CD14-positive monocyte (primary cell): ENCODE results near the gene CFAP20DC. TPM values are rescaled to one million over a fixed set of nuclear protein-coding genes. Genes with fewer than 3 reads are reported as not detected.

ENCODE experiments used
- DNase-seq, 3 donors: peaks; one replicate each; pipeline ENCODE4 v3.0.0-alpha.2; 2011 to 2022
- H2AFZ ChIP-seq: 2 replicates; pipeline ENCODE4 v1.6.0; 2012; ENCODE audit warnings: mild to moderate bottlenecking, low read depth, low read length, inconsistent platforms; ENCODE audit not compliant: insufficient read depth, poor library complexity, severe bottlenecking
- H3K27ac ChIP-seq, 2 donors: 1 replicate in 1 of 2; 2 replicates in 1 of 2; pipeline ENCODE4 v1.5.1; 2012 to 2013; ENCODE audit warnings: low read length in 2 of 2, control low read depth in 1 of 2, inconsistent platforms in 1 of 2, low read depth in 1 of 2, mild to moderate bottlenecking in 1 of 2
- H3K27me3 ChIP-seq, 2 donors: one replicate each; pipeline versions ENCODE4 v1.6.0 to v1.6.1; 2011 to 2013; ENCODE audit warnings: low read length in 2 of 2; ENCODE audit not compliant: control insufficient read depth in 2 of 2, insufficient read depth in 2 of 2
- H3K36me3 ChIP-seq, 2 donors: replicated peaks in 1 of 2; 1 replicate in 1 of 2; 2 replicates in 1 of 2; pipeline versions ENCODE4 v1.5.1 to v1.6.1; 2012 to 2013; ENCODE audit warnings: low read length in 2 of 2, control low read depth in 1 of 2, inconsistent platforms in 1 of 2, mild to moderate bottlenecking in 1 of 2; ENCODE audit not compliant: insufficient read depth in 2 of 2, control insufficient read depth in 1 of 2
- H3K4me1 ChIP-seq, 2 donors: 1 replicate in 1 of 2; 2 replicates in 1 of 2; pipeline versions ENCODE4 v1.5.1 to v1.6.1; 2012 to 2013; ENCODE audit warnings: low read length in 2 of 2, control low read depth in 1 of 2, inconsistent platforms in 1 of 2, mild to moderate bottlenecking in 1 of 2, moderate library complexity in 1 of 2; ENCODE audit not compliant: insufficient read depth in 2 of 2, control insufficient read depth in 1 of 2
- H3K4me2 ChIP-seq: replicated peaks from 2 replicates; pipeline ENCODE3; 2012; ENCODE audit warnings: low read length, moderate library complexity, mild to moderate bottlenecking; ENCODE audit not compliant: poor library complexity, severe bottlenecking; ENCODE audit errors: extremely low read depth
- H3K4me3 ChIP-seq, 3 experiments: fragments of 200-600 bp in 1 of 3; sonication (generic) in 1 of 3; replicated peaks in 1 of 3; 1 replicate in 2 of 3; 2 replicates in 1 of 3; pipeline ENCODE4 v1.5.1; 2011 to 2013; ENCODE audit warnings: low read length in 3 of 3, mild to moderate bottlenecking in 3 of 3, control low read depth in 2 of 3, low read depth in 2 of 3, inconsistent platforms in 1 of 3, moderate library complexity in 1 of 3
- H3K79me2 ChIP-seq: 2 replicates; pipeline ENCODE4 v1.6.0; 2012; ENCODE audit warnings: mild to moderate bottlenecking, control low read depth, inconsistent platforms, low read length, moderate library complexity; ENCODE audit not compliant: insufficient read depth
- H3K9ac ChIP-seq: 2 replicates; pipeline ENCODE4 v1.6.0; 2017; ENCODE audit warnings: low read length, mild to moderate bottlenecking; ENCODE audit not compliant: insufficient read depth, poor library complexity, severe bottlenecking
- H3K9me3 ChIP-seq, 2 donors: replicated peaks in 1 of 2; 1 replicate in 1 of 2; 2 replicates in 1 of 2; pipeline versions ENCODE4 v1.5.1 to v1.6.1; 2012 to 2013; ENCODE audit warnings: low read length in 2 of 2, control low read depth in 1 of 2; ENCODE audit not compliant: control insufficient read depth in 1 of 2, insufficient read depth in 1 of 2
- H4K20me1 ChIP-seq: 2 replicates; pipeline ENCODE4 v1.6.0; 2012; ENCODE audit warnings: mild to moderate bottlenecking, low read length, control low read depth, moderate library complexity; ENCODE audit not compliant: insufficient read depth
- H3K27ac Mint-ChIP-seq, 7 donors: one replicate each; pipeline ENCODE4 v1.8.0; 2020; ENCODE audit warnings: mild to moderate bottlenecking in 7 of 7, mixed read lengths in 7 of 7, moderate library complexity in 6 of 7, inconsistent platforms in 2 of 7
- H3K27me3 Mint-ChIP-seq, 3 donors: one replicate each; pipeline ENCODE4 v1.8.0; 2021 to 2022; ENCODE audit warnings: low read depth in 3 of 3, mild to moderate bottlenecking in 3 of 3, mixed read lengths in 3 of 3, moderate library complexity in 3 of 3, inconsistent platforms in 1 of 3
- H3K36me3 Mint-ChIP-seq, 2 donors: one replicate each; pipeline ENCODE4 v1.8.0; 2020; ENCODE audit warnings: mixed read lengths in 2 of 2, inconsistent platforms in 1 of 2, mild to moderate bottlenecking in 1 of 2
- H3K4me1 Mint-ChIP-seq: one replicate; pipeline ENCODE4 v1.8.0; 2020; ENCODE audit warnings: mild to moderate bottlenecking, mixed read lengths
- H3K4me3 Mint-ChIP-seq, 2 donors: one replicate each; pipeline ENCODE4 v1.8.0; 2020; ENCODE audit warnings: mild to moderate bottlenecking in 2 of 2, mixed read lengths in 2 of 2, moderate library complexity in 1 of 2
- H3K9me3 Mint-ChIP-seq, 7 donors: one replicate each; pipeline ENCODE4 v1.8.0; 2020 to 2022; ENCODE audit warnings: mixed read lengths in 7 of 7, mild to moderate bottlenecking in 6 of 7, moderate library complexity in 6 of 7, inconsistent platforms in 2 of 7
- WGBS: methylation state at CpG from one replicate; pipeline ENCODE4 v1.1.5; 2013; ENCODE audit warnings: missing lambda C conversion rate; ENCODE audit not compliant: insufficient coverage; 5-methylcytosine and 5-hydroxymethylcytosine counted together
- intact Hi-C, 2 donors: fragments of 100-400 bp; cut with micrococcal nuclease; formaldehyde crosslinking; loops; one replicate each; pipeline versions ENCODE4 v1.15.0 to v1.15.1; 2023
- polyA plus RNA-seq, 3 donors: library from polyadenylated mRNA; depleted of rRNA in 1 of 3; unstranded in 2 of 3; stranded (reverse) in 1 of 3; fragments of 300-500 nt in 2 of 3; fragments of >200 nt in 1 of 3; fragmentation: Illumina TruSeq in 2 of 3; gene quantifications; 1 replicate in 2 of 3; 2 replicates in 1 of 3; pipeline ENCODE4 v1.2.3, GENCODE V29; 2012 to 2021
- TF ChIP-seq, protein P1 (sequence below): fragments of 200-600 bp; IDR thresholded peaks from one replicate; pipeline ENCODE4 v1.8.0; 2022; ENCODE audit warnings: antibody characterized with exemption, mild to moderate bottlenecking

CFAP20DC gene
- polyA plus RNA-seq, 3 donors = not detected

DNA sequence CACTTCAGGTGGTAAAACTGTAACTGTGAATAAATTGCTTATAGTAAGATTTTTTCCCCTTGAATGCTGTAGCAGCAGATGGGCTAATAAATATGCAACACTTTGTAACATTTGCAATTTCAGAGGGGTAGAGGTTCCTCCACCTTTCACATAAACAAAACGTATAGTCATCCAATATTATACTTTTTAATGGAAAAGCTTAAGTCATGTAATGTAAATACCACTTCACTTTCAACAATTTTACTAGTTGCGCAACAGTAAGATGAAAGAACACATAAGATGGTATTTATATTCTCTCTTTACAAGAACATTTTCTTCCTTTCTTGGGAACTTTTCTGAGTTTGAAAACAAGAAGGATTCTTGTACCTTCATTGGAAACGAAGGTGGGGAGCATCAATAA, 326.7 kb downstream of the CFAP20DC start:
- H3K27ac Mint-ChIP-seq = no peak overlapping the region
- H3K36me3 Mint-ChIP-seq = no peaks in the 10 kb centered on the region
- no peak overlapping the region for H3K9ac ChIP-seq
- no peak overlapping the region for H3K4me3 ChIP-seq
- H4K20me1 ChIP-seq = no peaks in the 10 kb centered on the region
- intact Hi-C loops = no loop called here
- no peak overlapping the region for H3K27ac ChIP-seq
- H3K4me3 Mint-ChIP-seq = no peak overlapping the region
- H3K36me3 ChIP-seq = no peaks in the 10 kb centered on the region
- 100% methylated on average over 1 of the region's 3 CpGs for WGBS
- H3K9me3 ChIP-seq = no peaks in the 10 kb centered on the region
- TF ChIP-seq, protein P1, sequence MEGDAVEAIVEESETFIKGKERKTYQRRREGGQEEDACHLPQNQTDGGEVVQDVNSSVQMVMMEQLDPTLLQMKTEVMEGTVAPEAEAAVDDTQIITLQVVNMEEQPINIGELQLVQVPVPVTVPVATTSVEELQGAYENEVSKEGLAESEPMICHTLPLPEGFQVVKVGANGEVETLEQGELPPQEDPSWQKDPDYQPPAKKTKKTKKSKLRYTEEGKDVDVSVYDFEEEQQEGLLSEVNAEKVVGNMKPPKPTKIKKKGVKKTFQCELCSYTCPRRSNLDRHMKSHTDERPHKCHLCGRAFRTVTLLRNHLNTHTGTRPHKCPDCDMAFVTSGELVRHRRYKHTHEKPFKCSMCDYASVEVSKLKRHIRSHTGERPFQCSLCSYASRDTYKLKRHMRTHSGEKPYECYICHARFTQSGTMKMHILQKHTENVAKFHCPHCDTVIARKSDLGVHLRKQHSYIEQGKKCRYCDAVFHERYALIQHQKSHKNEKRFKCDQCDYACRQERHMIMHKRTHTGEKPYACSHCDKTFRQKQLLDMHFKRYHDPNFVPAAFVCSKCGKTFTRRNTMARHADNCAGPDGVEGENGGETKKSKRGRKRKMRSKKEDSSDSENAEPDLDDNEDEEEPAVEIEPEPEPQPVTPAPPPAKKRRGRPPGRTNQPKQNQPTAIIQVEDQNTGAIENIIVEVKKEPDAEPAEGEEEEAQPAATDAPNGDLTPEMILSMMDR = no peak
- no peak overlapping the region for H2AFZ ChIP-seq
- no peak for DNase-seq
- H3K27me3 ChIP-seq = no peaks in the 10 kb centered on the region
- H3K9me3 Mint-ChIP-seq = peaks cover 0 to 9% (median 5%) of the 10 kb centered on the region in 7 donors
- no peak overlapping the region for H3K4me2 ChIP-seq
- H3K79me2 ChIP-seq = no peaks in the 10 kb centered on the region
- H3K27me3 Mint-ChIP-seq = peaks cover 0 to 2% (median 1%) of the 10 kb centered on the region in 3 donors
- H3K4me1 ChIP-seq = no peaks in the 10 kb centered on the region
- H3K4me1 Mint-ChIP-seq = peaks cover 3% of the 10 kb centered on the region

DNA sequence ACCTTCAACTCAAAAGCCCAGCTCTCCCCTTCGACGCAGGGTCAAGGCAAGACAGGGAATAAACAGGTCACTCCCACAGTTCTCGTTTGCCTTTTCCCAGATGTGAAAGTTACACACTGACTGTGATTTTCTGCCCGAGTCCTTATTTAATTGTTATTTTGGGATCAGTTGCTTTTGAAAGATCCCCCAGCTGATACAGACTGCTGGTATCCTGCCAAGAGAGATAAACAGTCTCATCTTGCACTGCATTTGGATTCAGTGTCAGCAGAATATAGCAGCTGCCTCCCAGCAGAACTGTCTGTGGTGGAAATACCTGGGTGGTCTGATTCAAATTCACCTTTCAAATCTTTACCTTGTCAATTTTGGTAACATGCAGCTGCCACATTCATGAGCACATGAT, 327.3 kb downstream of the CFAP20DC start:
- Mint-ChIP-seq H3K27me3 (peaks cover 0 to 2% (median 1%) of the 10 kb centered on the region in 3 donors), H3K9me3 (peaks cover 0 to 8% (median 2%) of the 10 kb centered on the region in 7 donors), H3K4me3 (no peak overlapping the region), H3K27ac (no peak overlapping the region), H3K4me1 (peaks cover 3% of the 10 kb centered on the region), H3K36me3 (no peaks in the 10 kb centered on the region)
- no peaks in the 10 kb centered on the region for H3K27me3 ChIP-seq
- H2AFZ ChIP-seq = no peak overlapping the region
- no peaks in the 10 kb centered on the region for H3K36me3 ChIP-seq
- H3K79me2 ChIP-seq = no peaks in the 10 kb centered on the region
- intact Hi-C loops = no loop called here
- TF ChIP-seq, protein P1 = no peak
- no peak overlapping the region for H3K4me3 ChIP-seq
- H4K20me1 ChIP-seq = no peaks in the 10 kb centered on the region
- H3K4me1 ChIP-seq = no peaks in the 10 kb centered on the region
- no peak for DNase-seq
- WGBS = 89% methylated on average over 4 of the region's 4 CpGs
- no peak overlapping the region for H3K27ac ChIP-seq
- no peak overlapping the region for H3K4me2 ChIP-seq
- H3K9ac ChIP-seq = no peak overlapping the region
- no peaks in the 10 kb centered on the region for H3K9me3 ChIP-seq
